ENCODE measurements around the gene PCDHB11. TPM values are rescaled to one million over a fixed set of nuclear protein-coding genes. Genes with fewer than 3 reads are reported as not detected.
"Not testable (repeated sequence)": the region's sequence is repeated elsewhere in the genome, so short reads cannot be mapped to it uniquely, and the experiment has no call there.

PCDHB11 gene
- total and polyA plus RNA-seq, 2 experiments from 2014 or later: 3.1 to 8.6 TPM

GRCh38 chr5:141223112-141223783 lies 23.8 kb downstream of the PCDHB11 start, which contains the start of gene PCDHB14:
PCDHB14 (plus strand) TSS chr5:141223343; CDS start chr5:141223506, 163 bp downstream.
- DNase-seq (ENCODE audit: low read depth in 1 of 2, low spot score in 1 of 2): peak; percentile 27 to 65
- no peak within 1 kb of the TSS for H3K27ac ChIP-seq
- H3K9me3 ChIP-seq (ENCODE audit: low read depth): no peaks in the 10 kb centered on the region
- no peak for TF ChIP-seq CTCF (IDR thresholded peaks at IDR 0.05; ENCODE audit: low read depth, low read length)
- no peaks in the 10 kb centered on the region for H3K4me1 ChIP-seq (ENCODE audit: low read depth)
- no peaks in the 10 kb centered on the region for H3K36me3 ChIP-seq
- H3K4me3 ChIP-seq: peak within 1 kb of the TSS; percentile 26
- no peaks in the 10 kb centered on the region for H3K27me3 ChIP-seq

- H3K27ac ChIP-seq; H3K9me3 ChIP-seq (ENCODE audit: low read depth); H3K4me3 ChIP-seq; H3K4me1 ChIP-seq (ENCODE audit: low read depth); H3K36me3 ChIP-seq; DNase-seq (ENCODE audit: low read depth in 1 of 2, low spot score in 1 of 2); H3K27me3 ChIP-seq: not testable (repeated sequence)
Measured at GRCh38 chr5:141224844-141225243, 25.4 kb downstream of the PCDHB11 start.

- not testable (repeated sequence) for DNase-seq (ENCODE audit: low read depth in 1 of 2, low spot score in 1 of 2); H3K27ac ChIP-seq; H3K9me3 ChIP-seq (ENCODE audit: low read depth); H3K4me3 ChIP-seq; H3K27me3 ChIP-seq; H3K36me3 ChIP-seq; H3K4me1 ChIP-seq (ENCODE audit: low read depth)
Measured at GRCh38 chr5:141225421-141225820, 26.0 kb downstream of the PCDHB11 start.

- H3K9me3 ChIP-seq (ENCODE audit: low read depth): no peaks in the 10 kb centered on the region
- peak; percentile 12 for TF ChIP-seq CTCF (IDR thresholded peaks at IDR 0.05; ENCODE audit: low read depth, low read length)
Measured at GRCh38 chr5:141234109-141234667, 34.8 kb downstream of the PCDHB11 start.

GRCh38 chr5:141235922-141236321 lies 36.5 kb downstream of the PCDHB11 start:
- H3K4me3 ChIP-seq; H3K27me3 ChIP-seq; H3K4me1 ChIP-seq (ENCODE audit: low read depth); H3K9me3 ChIP-seq (ENCODE audit: low read depth); H3K36me3 ChIP-seq; H3K27ac ChIP-seq; DNase-seq (ENCODE audit: low read depth in 1 of 2, low spot score in 1 of 2): not testable (repeated sequence)

More at GRCh38 chr5:141234109-141234667, 34.8 kb downstream of the PCDHB11 start:
- H3K4me3 ChIP-seq: no peak overlapping the region
- H3K36me3 ChIP-seq: no peaks in the 10 kb centered on the region
- H3K27ac ChIP-seq: no peak overlapping the region
- H3K27me3 ChIP-seq: no peaks in the 10 kb centered on the region
- peak in 1 of 2 donors; percentile 10 for DNase-seq (ENCODE audit: low read depth in 1 of 2, low spot score in 1 of 2)
- H3K4me1 ChIP-seq (ENCODE audit: low read depth): no peaks in the 10 kb centered on the region

GRCh38 chr5:141236516-141237313 lies 37.3 kb downstream of the PCDHB11 start:
- no peak for TF ChIP-seq CTCF (IDR thresholded peaks at IDR 0.05; ENCODE audit: low read depth, low read length)
- DNase-seq (ENCODE audit: low read depth in 1 of 2, low spot score in 1 of 2): no peak
- Histone ChIP-seq H3K27me3 (no peaks in the 10 kb centered on the region), H3K27ac (no peak overlapping the region), H3K36me3 (no peaks in the 10 kb centered on the region), H3K9me3 (ENCODE audit: low read depth) (no peaks in the 10 kb centered on the region), H3K4me1 (ENCODE audit: low read depth) (no peaks in the 10 kb centered on the region), H3K4me3 (no peak overlapping the region)

- H3K9me3 ChIP-seq (ENCODE audit: low read depth): no peaks in the 10 kb centered on the region
Measured at GRCh38 chr5:141241496-141241895, 42.1 kb downstream of the PCDHB11 start.

More at GRCh38 chr5:141241496-141241895, 42.1 kb downstream of the PCDHB11 start:
- Histone ChIP-seq H3K36me3 (no peaks in the 10 kb centered on the region), H3K4me3 (no peak overlapping the region), H3K27me3 (no peaks in the 10 kb centered on the region), H3K27ac (no peak overlapping the region), H3K4me1 (ENCODE audit: low read depth) (no peaks in the 10 kb centered on the region)
- no peak for TF ChIP-seq CTCF (IDR thresholded peaks at IDR 0.05; ENCODE audit: low read depth, low read length)
- no peak for DNase-seq (ENCODE audit: low read depth in 1 of 2, low spot score in 1 of 2)
